Measurements from ENCODE around the gene SLC9A9. TPM values are rescaled to one million over a fixed set of nuclear protein-coding genes. Genes with fewer than 3 reads are reported as not detected.

Gene SLC9A9
- polyA plus RNA-seq, 1 donor from 2014 or later, result 0.54 TPM

DNA sequence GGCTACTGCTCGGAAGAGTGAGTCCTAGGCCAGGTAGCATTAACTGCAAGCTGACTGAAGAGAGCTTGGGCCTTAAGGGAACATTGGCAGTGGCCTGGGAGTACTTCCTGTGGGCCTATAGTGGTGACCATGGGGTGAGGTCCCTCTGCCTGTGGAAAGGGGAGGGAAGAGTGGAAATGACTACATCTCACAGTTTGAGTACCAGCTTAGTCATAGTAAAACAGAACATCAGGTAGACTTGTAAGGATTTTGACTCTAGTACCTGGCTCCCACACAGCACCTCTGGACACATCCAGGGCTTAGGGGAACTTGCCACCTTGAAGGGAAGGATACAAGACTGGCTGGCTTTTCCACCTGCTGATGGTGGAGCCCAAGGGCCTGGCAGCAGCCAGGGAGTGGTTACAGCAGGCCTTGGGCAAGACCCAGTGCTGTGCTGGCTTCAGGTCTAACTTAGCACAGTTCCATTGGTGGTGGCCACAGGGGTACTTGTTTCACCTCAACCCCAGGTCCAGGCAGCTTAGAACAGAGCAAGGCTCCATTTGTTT is 147.8 kb downstream of the SLC9A9 start:
- TF ChIP-seq SMC3 (conservative IDR thresholded peaks at IDR 0.05; ENCODE audit: poor library complexity) (no peak), REST (IDR thresholded peaks at IDR 0.05; ENCODE audit: borderline replicate concordance) (no peak)
- Histone ChIP-seq H2AFZ (ENCODE audit: low read depth, low read length) (no peak overlapping the region), H4K20me1 (ENCODE audit: insufficient read depth) (no peaks in the 10 kb centered on the region), H3K4me2 (ENCODE audit: low read length) (no peak overlapping the region), H3K27me3 (ENCODE audit: insufficient read depth, low read depth, low read length) (no peaks in the 10 kb centered on the region), H3K4me3 (ENCODE audit: low read length) (no peak overlapping the region), H3F3A (ENCODE audit: insufficient read depth, low read length, poor library complexity, severe bottlenecking) (no peaks in the 10 kb centered on the region), H3K9me3 (ENCODE audit: low read length) (no peaks in the 10 kb centered on the region), H3K9ac (ENCODE audit: low read length) (no peak overlapping the region), H3K27ac (ENCODE audit: low read length) (no peak overlapping the region), H3K9me2 (ENCODE audit: insufficient read depth, low read length) (no peaks in the 10 kb centered on the region), H3K36me3 (ENCODE audit: insufficient read depth, low read length) (no peaks in the 10 kb centered on the region), H3K79me2 (replicated peaks; ENCODE audit: insufficient read depth, low read length) (no peaks in the 10 kb centered on the region)

- Histone ChIP-seq H3K36me3 (ENCODE audit: insufficient read depth, low read length) (no peaks in the 10 kb centered on the region), H3K27ac (ENCODE audit: low read length) (no peak overlapping the region), H3K9me2 (ENCODE audit: insufficient read depth, low read length) (no peaks in the 10 kb centered on the region), H3K9me3 (ENCODE audit: low read length) (no peaks in the 10 kb centered on the region), H3K9ac (ENCODE audit: low read length) (no peak overlapping the region), H3F3A (ENCODE audit: insufficient read depth, low read length, poor library complexity, severe bottlenecking) (no peaks in the 10 kb centered on the region), H3K4me2 (ENCODE audit: low read length) (no peak overlapping the region), H3K27me3 (ENCODE audit: insufficient read depth, low read depth, low read length) (no peaks in the 10 kb centered on the region), H3K79me2 (replicated peaks; ENCODE audit: insufficient read depth, low read length) (no peaks in the 10 kb centered on the region), H3K4me3 (ENCODE audit: low read length) (no peak overlapping the region), H2AFZ (ENCODE audit: low read depth, low read length) (no peak overlapping the region), H4K20me1 (ENCODE audit: insufficient read depth) (no peaks in the 10 kb centered on the region)
- TF ChIP-seq TAF1 (IDR thresholded peaks at IDR 0.05; ENCODE audit: low read depth), result no peak
- TF ChIP-seq MXI1 (conservative IDR thresholded peaks at IDR 0.05; ENCODE audit: poor library complexity, severe bottlenecking), result no peak
- no peak for TF ChIP-seq RAD21 (conservative IDR thresholded peaks at IDR 0.05)
- no peak for TF ChIP-seq REST (IDR thresholded peaks at IDR 0.05; ENCODE audit: borderline replicate concordance)
- no peak for TF ChIP-seq EP300 (conservative IDR thresholded peaks at IDR 0.05; ENCODE audit: poor library complexity, severe bottlenecking)
- TF ChIP-seq SMC3 (conservative IDR thresholded peaks at IDR 0.05; ENCODE audit: poor library complexity), result no peak
- no peak for TF ChIP-seq POLR2AphosphoS5 (IDR thresholded peaks at IDR 0.05)
- TF ChIP-seq CTCF (IDR thresholded peaks at IDR 0.05; ENCODE audit: poor library complexity, severe bottlenecking), result no peak
- TF ChIP-seq EZH2 (IDR thresholded peaks at IDR 0.05; ENCODE audit: borderline replicate concordance, insufficient read depth, low read length, poor library complexity, severe bottlenecking), result no peak
These were observed 148.8 kb downstream of the SLC9A9 start for GRCh38 chr3:143699424-143699823.
